Type B pancreatic cell (in vitro differentiated cells): ENCODE results near the gene SLCO2A1. TPM values are rescaled to one million over a fixed set of nuclear protein-coding genes. Genes with fewer than 3 reads are reported as not detected.

Source experiments
- DNase-seq: peaks from one replicate; pipeline ENCODE4 v3.0.0; 2021; ENCODE audit warnings: mixed read lengths; ENCODE audit not compliant: unreplicated experiment; ENCODE audit errors: extremely low spot score
- H3K27ac Mint-ChIP-seq: 2 replicates; pipeline ENCODE4 v1.8.0; 2021; ENCODE audit warnings: mild to moderate bottlenecking, mixed read lengths
- H3K27me3 Mint-ChIP-seq: 2 replicates; pipeline ENCODE4 v1.8.0; 2021; ENCODE audit warnings: mixed read lengths
- H3K36me3 Mint-ChIP-seq: 2 replicates; pipeline ENCODE4 v1.8.0; 2021; ENCODE audit warnings: mixed read lengths
- H3K4me1 Mint-ChIP-seq: one replicate; pipeline ENCODE4 v1.8.0; 2021; ENCODE audit warnings: mixed read lengths; ENCODE audit not compliant: unreplicated experiment
- H3K4me3 Mint-ChIP-seq: 2 replicates; pipeline ENCODE4 v1.8.0; 2021; ENCODE audit warnings: mild to moderate bottlenecking, mixed read lengths
- H3K9me3 Mint-ChIP-seq: 2 replicates; pipeline ENCODE4 v1.8.0; 2021; ENCODE audit warnings: mixed read lengths
- CTCF ChIP-seq: fragments of 200-600 bp; sonication (generic); conservative IDR thresholded peaks from 2 replicates; pipeline ENCODE4 v1.5.0; 2021; ENCODE audit warnings: antibody characterized with exemption, mild to moderate bottlenecking
- total RNA-seq: library from RNA; stranded (reverse); gene quantifications from 2 replicates; pipeline ENCODE4 v1.2.1, GENCODE V29; 2021; ENCODE audit warnings: low replicate concordance

SLCO2A1 gene
- total RNA-seq, 1 donor from 2014 or later: 3.8 TPM

- no peak for DNase-seq
- H3K27ac Mint-ChIP-seq: no peak overlapping the region
- H3K27me3 Mint-ChIP-seq: peaks cover 7% of the 10 kb centered on the region
- no peaks in the 10 kb centered on the region for H3K36me3 Mint-ChIP-seq
- H3K4me1 Mint-ChIP-seq: peaks cover 26% of the 10 kb centered on the region
- TF ChIP-seq CTCF: no peak
- no peaks in the 10 kb centered on the region for H3K9me3 Mint-ChIP-seq
- H3K4me3 Mint-ChIP-seq: no peak overlapping the region
Measured at GRCh38 chr3:133983126-133983525, 46.6 kb downstream of the SLCO2A1 start.

- no peak for TF ChIP-seq CTCF
- no peak for DNase-seq
- H3K4me1 Mint-ChIP-seq: peaks cover 12% of the 10 kb centered on the region
- H3K27ac Mint-ChIP-seq: no peak overlapping the region
- H3K9me3 Mint-ChIP-seq: no peaks in the 10 kb centered on the region
- peaks cover 11% of the 10 kb centered on the region for H3K27me3 Mint-ChIP-seq
- no peaks in the 10 kb centered on the region for H3K36me3 Mint-ChIP-seq
- H3K4me3 Mint-ChIP-seq: no peak overlapping the region
Measured at GRCh38 chr3:133980550-133980949, 49.2 kb downstream of the SLCO2A1 start.

GRCh38 chr3:133980035-133980434 lies 49.7 kb downstream of the SLCO2A1 start:
- H3K9me3 Mint-ChIP-seq: no peaks in the 10 kb centered on the region
- H3K27ac Mint-ChIP-seq: no peak overlapping the region
- peaks cover 10% of the 10 kb centered on the region for H3K4me1 Mint-ChIP-seq
- no peak for TF ChIP-seq CTCF
- H3K4me3 Mint-ChIP-seq: no peak overlapping the region
- peaks cover 14% of the 10 kb centered on the region for H3K27me3 Mint-ChIP-seq
- no peaks in the 10 kb centered on the region for H3K36me3 Mint-ChIP-seq
- no peak for DNase-seq

- Mint-ChIP-seq H3K27ac (no peak overlapping the region), H3K4me3 (no peak overlapping the region), H3K4me1 (peaks cover 8% of the 10 kb centered on the region), H3K27me3 (peaks cover 16% of the 10 kb centered on the region), H3K36me3 (no peaks in the 10 kb centered on the region), H3K9me3 (no peaks in the 10 kb centered on the region)
- TF ChIP-seq CTCF: no peak
- no peak for DNase-seq
Measured at GRCh38 chr3:133979553-133979952, 50.2 kb downstream of the SLCO2A1 start.

GRCh38 chr3:133977568-133977967 lies 52.2 kb downstream of the SLCO2A1 start:
- Mint-ChIP-seq H3K27me3 (peaks cover 16% of the 10 kb centered on the region), H3K4me3 (no peak overlapping the region), H3K9me3 (no peaks in the 10 kb centered on the region), H3K4me1 (peaks cover 8% of the 10 kb centered on the region), H3K36me3 (no peaks in the 10 kb centered on the region), H3K27ac (no peak overlapping the region)
- no peak for DNase-seq
- no peak for TF ChIP-seq CTCF
